Naive thymus-derived CD8-positive, alpha-beta T cell (primary cell): ENCODE results near the gene GPR135. TPM values are rescaled to one million over a fixed set of nuclear protein-coding genes. Genes with fewer than 3 reads are reported as not detected.

Source experiments
- polyA plus RNA-seq, 3 donors: library from polyadenylated mRNA; unstranded; fragments of 300-500 nt; fragmentation: Illumina TruSeq; gene quantifications; one replicate each; pipeline ENCODE4 v1.2.3, GENCODE V29; 2021
- total RNA-seq, 8 experiments: library from RNA in 2 of 8; stranded (reverse) in 2 of 8; gene quantifications; one replicate each; pipeline ENCODE4 v1.2.3 and lab custom pipeline; 2021 to 2026

The GPR135 gene
- total and polyA plus RNA-seq, 5 experiments from 2014 or later: 0.16 to 2.0 (median 1.7) TPM; not detected in 2

Other genes starting within 250 kb of the GPR135 start
- gene L3HYPDH, start 19.0 kb upstream of the GPR135 start, total RNA-seq: 10 to 100 TPM; 41.5 to 44.4 TPM
- gene L3HYPDH, start 19.0 kb upstream of the GPR135 start, polyA plus RNA-seq: 1 to 10 TPM; 1.8 to 2.5 (median 2.4) TPM
- gene JKAMP, start 19.1 kb upstream of the GPR135 start, total RNA-seq: 10 to 100 TPM; 21.9 to 26.2 TPM
- gene JKAMP, start 19.1 kb upstream of the GPR135 start, polyA plus RNA-seq: 10 to 100 TPM; 45.3 to 48.8 (median 46.0) TPM
- not detected for gene CCDC175, start 111.4 kb upstream of the GPR135 start, total RNA-seq
- gene CCDC175, start 111.4 kb upstream of the GPR135 start, polyA plus RNA-seq: not detected